GM19455 (cell line): ENCODE results near the gene RPN2.
A peak's percentile ranks its signal among the peaks of the same experiment; 100 is the strongest.
"Not testable (repeated sequence)": the region's sequence is repeated elsewhere in the genome, so short reads cannot be mapped to it uniquely, and the experiment has no call there.

Experiments
- ATAC-seq: cut with Tn5 transposase; IDR thresholded peaks from one replicate; pipeline ENCODE4 v1.9.1; 2021; ENCODE audit not compliant: unreplicated experiment

Gene RPN2

GRCh38 chr20:37178839-37179682 lies at the start of gene RPN2, which contains the start of gene MROH8:
RPN2 (plus strand) TSS chr20:37179330; CDS start chr20:37179357, 27 bp downstream.
MROH8 (minus strand) TSS chr20:37179548.
- peak; percentile 91 for ATAC-seq

DNA sequence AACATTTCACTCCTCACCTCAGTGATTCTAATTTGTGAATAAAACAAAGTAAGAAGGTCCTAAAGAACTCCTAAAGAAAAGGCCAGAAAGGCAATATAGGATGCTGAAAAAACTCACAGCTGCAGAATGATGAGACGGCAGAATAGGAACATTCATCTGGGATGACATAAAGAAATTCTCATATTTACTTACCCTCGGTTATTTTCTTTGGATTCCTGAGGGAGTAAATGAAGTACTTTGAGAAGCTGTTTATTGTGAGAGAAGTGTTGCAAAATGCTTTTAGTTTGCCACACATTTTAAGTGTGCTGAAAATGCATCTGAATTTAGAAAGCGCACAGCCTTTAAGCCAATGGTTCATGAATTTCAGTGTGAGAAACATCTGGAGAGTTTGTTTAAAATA lies 47.6 kb upstream of the RPN2 start:
- ATAC-seq, result no peak

- no peak for ATAC-seq
Observed at GRCh38 chr20:37133952-37134351, 45.2 kb upstream of the RPN2 start.

GRCh38 chr20:37137547-37137946 lies 41.6 kb upstream of the RPN2 start:
- no peak for ATAC-seq

DNA sequence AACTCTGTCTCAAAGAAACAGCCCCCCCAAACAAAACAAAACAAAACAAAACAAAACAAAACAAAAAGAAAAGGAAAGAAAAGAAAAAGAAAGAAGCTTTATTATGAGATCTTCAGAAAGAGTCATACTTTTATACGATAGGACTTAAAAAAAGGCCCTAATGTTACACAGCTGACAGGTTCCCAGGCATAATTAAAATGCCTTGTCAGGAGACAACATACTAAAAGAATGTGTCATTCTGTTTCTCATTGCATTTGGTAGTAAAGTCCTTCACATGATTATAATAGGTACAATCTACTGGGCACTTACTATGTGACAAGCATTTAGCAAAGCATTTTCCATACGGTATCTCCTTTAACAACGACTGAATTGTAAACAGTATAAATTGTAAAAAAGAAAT lies 36.4 kb upstream of the RPN2 start:
- no peak for ATAC-seq

GRCh38 chr20:37144856-37145404 lies 34.2 kb upstream of the RPN2 start:
- ATAC-seq, result no peak

GRCh38 chr20:37147250-37147649 lies 31.9 kb upstream of the RPN2 start:
- ATAC-seq, result no peak

GRCh38 chr20:37150864-37151263 lies 28.3 kb upstream of the RPN2 start:
- not testable (repeated sequence) for ATAC-seq

- ATAC-seq, result no peak
Observed at GRCh38 chr20:37151529-37151928, 27.6 kb upstream of the RPN2 start.

DNA sequence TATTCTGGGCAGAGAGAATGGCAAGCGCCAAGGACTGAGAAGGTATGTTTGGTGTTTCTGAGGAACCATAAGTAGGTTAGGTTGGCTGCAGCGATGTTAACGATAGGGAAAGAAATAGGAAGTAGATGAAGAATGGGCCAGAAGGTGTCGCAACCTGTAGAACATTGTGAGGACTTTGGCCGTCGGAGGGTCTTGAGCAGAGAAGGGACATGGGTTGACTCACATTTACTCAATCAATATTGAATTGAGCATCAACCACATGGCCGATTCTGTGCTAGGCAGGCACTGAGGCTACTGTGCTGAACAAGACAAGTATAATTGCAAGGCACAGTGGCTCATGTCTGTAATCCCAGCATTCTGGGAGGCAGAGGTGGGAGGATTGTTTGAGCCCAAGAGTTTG lies 26.8 kb upstream of the RPN2 start:
- ATAC-seq, result no peak

GRCh38 chr20:37154684-37155298 lies 24.3 kb upstream of the RPN2 start:
- ATAC-seq, result no peak

DNA sequence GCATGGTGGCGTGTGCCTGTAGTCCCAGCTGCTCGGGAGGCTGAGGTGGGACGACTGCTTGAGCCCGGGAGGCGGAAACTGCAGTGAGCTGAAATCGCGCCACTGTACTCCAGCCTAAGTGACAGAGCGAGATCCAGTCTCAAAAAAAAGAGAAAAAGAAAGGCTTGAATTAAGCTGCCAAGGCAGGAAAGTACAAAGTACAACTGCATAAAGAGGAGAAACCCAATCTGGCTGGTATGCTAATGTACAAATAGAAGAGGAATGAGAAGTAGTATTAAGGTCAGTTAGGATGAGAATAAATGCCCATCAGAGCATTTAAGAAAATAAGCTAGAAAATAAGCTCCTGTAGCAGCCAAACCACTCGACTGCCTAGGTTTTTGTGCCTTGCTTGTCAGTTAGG lies 23.1 kb upstream of the RPN2 start:
- no peak for ATAC-seq

- no peak for ATAC-seq
Observed at GRCh38 chr20:37158248-37158647, 20.9 kb upstream of the RPN2 start.

- no peak for ATAC-seq
Observed at GRCh38 chr20:37160683-37161082, 18.4 kb upstream of the RPN2 start.

GRCh38 chr20:37161830-37162549 lies 17.1 kb upstream of the RPN2 start:
- no peak for ATAC-seq

GRCh38 chr20:37162646-37163045 lies 16.5 kb upstream of the RPN2 start:
- no peak for ATAC-seq

DNA sequence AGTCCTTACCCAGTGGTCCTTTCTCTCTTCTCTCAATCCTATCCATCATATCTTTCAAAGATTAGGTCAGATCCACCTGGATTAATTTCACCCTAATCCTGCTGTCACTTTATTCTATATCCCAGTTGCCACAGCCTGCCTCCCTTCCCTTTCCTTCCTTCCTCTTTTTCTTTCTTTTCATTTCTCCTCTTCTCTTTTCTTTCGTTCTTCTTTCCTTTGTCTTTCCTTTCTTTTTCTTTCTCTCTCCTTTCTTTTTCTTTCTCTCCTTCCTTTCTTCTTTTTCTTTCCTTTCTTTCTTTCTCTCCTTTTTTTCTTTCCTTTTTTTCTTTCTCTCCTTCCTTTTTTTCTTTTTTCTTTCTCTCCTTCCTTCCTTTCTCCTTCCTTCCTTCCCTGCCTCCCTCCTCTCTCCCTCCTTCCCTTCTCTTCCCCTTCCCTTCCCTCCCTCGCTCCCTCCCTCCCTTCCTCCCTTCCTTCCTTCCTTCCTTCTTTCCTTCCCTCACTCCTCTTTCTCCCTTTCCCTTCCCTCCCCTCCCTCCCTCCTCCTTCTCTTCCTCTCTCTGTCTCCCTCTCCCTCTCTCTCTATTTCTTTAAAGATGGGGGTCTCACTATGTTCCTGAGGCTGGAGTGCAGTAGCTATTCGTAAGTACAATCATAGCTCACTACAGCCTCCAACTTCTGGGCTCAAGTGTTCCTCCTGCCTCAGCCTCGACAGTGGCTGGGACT lies 15.1 kb upstream of the RPN2 start:
- no peak for ATAC-seq

- no peak for ATAC-seq
Observed at GRCh38 chr20:37165031-37165430, 14.1 kb upstream of the RPN2 start.

GRCh38 chr20:37166867-37167266 lies 12.3 kb upstream of the RPN2 start:
- no peak for ATAC-seq

DNA sequence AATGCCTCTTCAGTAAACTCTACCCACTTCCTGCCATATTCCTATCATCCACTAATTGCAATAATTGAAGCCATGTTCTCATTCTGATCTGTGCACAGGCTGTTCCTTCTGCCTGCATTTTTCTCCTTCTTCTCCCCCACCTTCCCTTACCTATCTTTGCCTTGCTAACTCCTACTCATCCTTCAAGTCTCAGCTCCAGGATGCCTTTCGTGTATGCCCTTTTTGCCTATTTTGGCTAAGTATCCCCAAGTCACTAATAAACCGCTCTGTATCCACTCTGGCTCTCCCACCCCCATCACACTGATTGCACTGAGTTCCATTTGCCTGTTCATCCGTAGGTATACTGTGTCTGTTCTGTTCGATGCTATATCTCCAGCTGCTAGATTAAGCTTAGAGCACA lies 6.3 kb upstream of the RPN2 start:
- ATAC-seq, result no peak
